Endothelial cell of umbilical vein (primary cell): Measurements from ENCODE around the gene CDKL5.

Source experiments
- CTCF ChIP-seq, 2 donors: IDR thresholded peaks; 1 replicate in 1 of 2; 2 replicates in 1 of 2; pipeline ENCODE4 v1.5.1; 2011; ENCODE audit warnings: low read length in 2 of 2, mild to moderate bottlenecking in 2 of 2, moderate library complexity in 2 of 2, control low read depth in 1 of 2, inconsistent platforms in 1 of 2, low read depth in 1 of 2; ENCODE audit not compliant: insufficient read depth in 1 of 2; ENCODE audit errors: extremely low read depth in 1 of 2
- EZH2 ChIP-seq: IDR thresholded peaks from 2 replicates; pipeline ENCODE4 v1.6.1; 2012; ENCODE audit warnings: borderline replicate concordance, low read depth, mild to moderate bottlenecking, moderate library complexity, low read length, inconsistent platforms; ENCODE audit not compliant: severe bottlenecking
- POLR2A ChIP-seq: IDR thresholded peaks from 2 replicates; pipeline ENCODE4 v1.6.1; 2012; ENCODE audit warnings: low read depth, mild to moderate bottlenecking, control low read depth, low read length
- POLR2AphosphoS5 ChIP-seq: IDR thresholded peaks from 2 replicates; pipeline ENCODE4 v1.6.1; 2012; ENCODE audit warnings: low read depth, mild to moderate bottlenecking, control low read depth, low read length, moderate library complexity; ENCODE audit not compliant: insufficient read depth

GRCh38 chrX:18464499-18464898 lies 39.1 kb downstream of the CDKL5 start:
- TF ChIP-seq CTCF (IDR thresholded peaks at IDR 0.05; ENCODE audit: extremely low read depth in 1 of 2, insufficient read depth in 1 of 2, low read depth in 1 of 2, low read length in 2 of 2) = no peak
- no peak for TF ChIP-seq POLR2A
- TF ChIP-seq EZH2 = no peak
- TF ChIP-seq POLR2AphosphoS5 = no peak
